Measurements from ENCODE around the gene HSF4. TPM values are rescaled to one million over a fixed set of nuclear protein-coding genes. Genes with fewer than 3 reads are reported as not detected.

Gene HSF4
- total RNA-seq, 1 donor from 2014 or later: 22.3 TPM

- H3K4me3 Mint-ChIP-seq (ENCODE audit: unreplicated experiment): peak overlapping the region; percentile 52
- DNase-seq (ENCODE audit: extremely low spot score, unreplicated experiment): no peak
Observed at GRCh38 chr16:67163999-67164558, 466 bp upstream of the HSF4 start.

GRCh38 chr16:67165121-67166078 is 855 bp downstream of the HSF4 start:
- Mint-ChIP-seq H3K4me3 (ENCODE audit: unreplicated experiment) (peak overlapping the region; percentile 40), H3K27ac (ENCODE audit: unreplicated experiment) (no peak overlapping the region), H3K27me3 (ENCODE audit: unreplicated experiment) (peaks cover 29% of the 10 kb centered on the region), H3K9me3 (ENCODE audit: unreplicated experiment) (no peaks in the 10 kb centered on the region), H3K36me3 (ENCODE audit: unreplicated experiment) (no peaks in the 10 kb centered on the region), H3K4me1 (ENCODE audit: unreplicated experiment) (peaks cover 39% of the 10 kb centered on the region)
- no peak for DNase-seq (ENCODE audit: extremely low spot score, unreplicated experiment)
- TF ChIP-seq CTCF (IDR thresholded peaks at IDR 0.05): no peak

More at GRCh38 chr16:67163999-67164558, 466 bp upstream of the HSF4 start:
- H3K27ac Mint-ChIP-seq (ENCODE audit: unreplicated experiment): no peak overlapping the region
- H3K9me3 Mint-ChIP-seq (ENCODE audit: unreplicated experiment): no peaks in the 10 kb centered on the region
- H3K36me3 Mint-ChIP-seq (ENCODE audit: unreplicated experiment): no peaks in the 10 kb centered on the region
- TF ChIP-seq CTCF (IDR thresholded peaks at IDR 0.05): no peak
- H3K4me1 Mint-ChIP-seq (ENCODE audit: unreplicated experiment): peaks cover 33% of the 10 kb centered on the region
- H3K27me3 Mint-ChIP-seq (ENCODE audit: unreplicated experiment): peaks cover 29% of the 10 kb centered on the region

GRCh38 chr16:67166110-67166547 is 1.6 kb downstream of the HSF4 start:
- H3K27ac Mint-ChIP-seq (ENCODE audit: unreplicated experiment): no peak overlapping the region
- no peak for TF ChIP-seq CTCF (IDR thresholded peaks at IDR 0.05)
- peaks cover 26% of the 10 kb centered on the region for H3K27me3 Mint-ChIP-seq (ENCODE audit: unreplicated experiment)
- no peaks in the 10 kb centered on the region for H3K36me3 Mint-ChIP-seq (ENCODE audit: unreplicated experiment)
- peaks cover 41% of the 10 kb centered on the region for H3K4me1 Mint-ChIP-seq (ENCODE audit: unreplicated experiment)
- H3K4me3 Mint-ChIP-seq (ENCODE audit: unreplicated experiment): no peak overlapping the region
- DNase-seq (ENCODE audit: extremely low spot score, unreplicated experiment): no peak
- no peaks in the 10 kb centered on the region for H3K9me3 Mint-ChIP-seq (ENCODE audit: unreplicated experiment)

GRCh38 chr16:67166598-67167168 is 2.1 kb downstream of the HSF4 start:
- Mint-ChIP-seq H3K36me3 (ENCODE audit: unreplicated experiment) (no peaks in the 10 kb centered on the region), H3K27ac (ENCODE audit: unreplicated experiment) (no peak overlapping the region), H3K27me3 (ENCODE audit: unreplicated experiment) (peaks cover 26% of the 10 kb centered on the region), H3K4me1 (ENCODE audit: unreplicated experiment) (peaks cover 43% of the 10 kb centered on the region), H3K9me3 (ENCODE audit: unreplicated experiment) (no peaks in the 10 kb centered on the region), H3K4me3 (ENCODE audit: unreplicated experiment) (no peak overlapping the region)
- no peak for DNase-seq (ENCODE audit: extremely low spot score, unreplicated experiment)
- TF ChIP-seq CTCF (IDR thresholded peaks at IDR 0.05): no peak

GRCh38 chr16:67167588-67167987 is 3.0 kb downstream of the HSF4 start:
- DNase-seq (ENCODE audit: extremely low spot score, unreplicated experiment): no peak
- Mint-ChIP-seq H3K27me3 (ENCODE audit: unreplicated experiment) (peaks cover 22% of the 10 kb centered on the region), H3K4me3 (ENCODE audit: unreplicated experiment) (no peak overlapping the region), H3K4me1 (ENCODE audit: unreplicated experiment) (peaks cover 39% of the 10 kb centered on the region), H3K9me3 (ENCODE audit: unreplicated experiment) (no peaks in the 10 kb centered on the region), H3K36me3 (ENCODE audit: unreplicated experiment) (no peaks in the 10 kb centered on the region), H3K27ac (ENCODE audit: unreplicated experiment) (no peak overlapping the region)
- no peak for TF ChIP-seq CTCF (IDR thresholded peaks at IDR 0.05)

All from osteocyte (in vitro differentiated cells).